NB4 (cell line): ENCODE data around the gene SH3PXD2B.

Experiments used
- POLR2A ChIP-seq: IDR thresholded peaks from 2 replicates; pipeline ENCODE4 v1.6.1; 2011; ENCODE audit warnings: mild to moderate bottlenecking; ENCODE audit not compliant: insufficient read length; ENCODE audit errors: extremely low read depth
- TF ChIP-seq, protein P1 (sequence below): IDR thresholded peaks from one replicate; pipeline ENCODE4 v1.5.1; 2012; ENCODE audit warnings: low read depth, low read length
- TF ChIP-seq, protein P2 (sequence below): IDR thresholded peaks from 2 replicates; pipeline ENCODE4 v1.6.1; 2011; ENCODE audit warnings: low read depth, low read length

DNA sequence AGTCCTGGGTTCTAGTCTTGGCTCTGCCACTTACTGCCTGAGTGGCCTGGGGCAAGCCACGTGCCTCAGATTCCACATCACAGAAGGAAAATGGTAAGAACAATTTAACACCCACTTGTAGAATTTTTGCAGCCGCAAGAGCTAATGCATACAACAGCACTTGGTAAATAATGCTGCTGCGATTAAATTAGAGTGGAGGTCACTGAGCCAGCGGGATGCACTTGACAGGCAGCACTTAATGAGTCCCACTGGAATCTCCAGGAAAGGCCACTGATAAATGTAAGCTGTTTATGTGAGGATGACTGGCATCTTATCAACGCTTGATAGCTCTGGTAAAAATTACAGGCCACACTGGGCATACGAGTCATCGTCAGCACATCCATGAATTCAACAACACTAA lies 111.4 kb downstream of the SH3PXD2B start:
- TF ChIP-seq, protein P1, sequence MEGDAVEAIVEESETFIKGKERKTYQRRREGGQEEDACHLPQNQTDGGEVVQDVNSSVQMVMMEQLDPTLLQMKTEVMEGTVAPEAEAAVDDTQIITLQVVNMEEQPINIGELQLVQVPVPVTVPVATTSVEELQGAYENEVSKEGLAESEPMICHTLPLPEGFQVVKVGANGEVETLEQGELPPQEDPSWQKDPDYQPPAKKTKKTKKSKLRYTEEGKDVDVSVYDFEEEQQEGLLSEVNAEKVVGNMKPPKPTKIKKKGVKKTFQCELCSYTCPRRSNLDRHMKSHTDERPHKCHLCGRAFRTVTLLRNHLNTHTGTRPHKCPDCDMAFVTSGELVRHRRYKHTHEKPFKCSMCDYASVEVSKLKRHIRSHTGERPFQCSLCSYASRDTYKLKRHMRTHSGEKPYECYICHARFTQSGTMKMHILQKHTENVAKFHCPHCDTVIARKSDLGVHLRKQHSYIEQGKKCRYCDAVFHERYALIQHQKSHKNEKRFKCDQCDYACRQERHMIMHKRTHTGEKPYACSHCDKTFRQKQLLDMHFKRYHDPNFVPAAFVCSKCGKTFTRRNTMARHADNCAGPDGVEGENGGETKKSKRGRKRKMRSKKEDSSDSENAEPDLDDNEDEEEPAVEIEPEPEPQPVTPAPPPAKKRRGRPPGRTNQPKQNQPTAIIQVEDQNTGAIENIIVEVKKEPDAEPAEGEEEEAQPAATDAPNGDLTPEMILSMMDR = no peak
- TF ChIP-seq POLR2A = no peak
- TF ChIP-seq, protein P2, sequence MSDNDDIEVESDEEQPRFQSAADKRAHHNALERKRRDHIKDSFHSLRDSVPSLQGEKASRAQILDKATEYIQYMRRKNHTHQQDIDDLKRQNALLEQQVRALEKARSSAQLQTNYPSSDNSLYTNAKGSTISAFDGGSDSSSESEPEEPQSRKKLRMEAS = no peak
